Memory B cell (primary cell): ENCODE results near the gene TSHZ2.

Experiments
- ATAC-seq: fragments of 150-1000 bp; cut with Tn5 transposase; 2 replicates; pipeline ENCODE4 v1.10.0; 2021; ENCODE audit warnings: low read depth, mild to moderate bottlenecking, moderate library complexity
- DNase-seq, 2 donors: peaks; one replicate each; pipeline ENCODE4 v3.0.0; 2022; ENCODE audit warnings: low spot score in 2 of 2
- H3K27ac Mint-ChIP-seq: one replicate; pipeline ENCODE4 v1.8.0; 2022; ENCODE audit warnings: mild to moderate bottlenecking, moderate library complexity, mixed read lengths
- H3K27me3 Mint-ChIP-seq: one replicate; pipeline ENCODE4 v1.8.0; 2022; ENCODE audit warnings: mixed read lengths
- H3K36me3 Mint-ChIP-seq: one replicate; pipeline ENCODE4 v1.8.0; 2022; ENCODE audit warnings: mild to moderate bottlenecking, mixed read lengths
- H3K4me1 Mint-ChIP-seq: one replicate; pipeline ENCODE4 v1.8.0; 2022; ENCODE audit warnings: mixed read lengths
- H3K4me3 Mint-ChIP-seq: one replicate; pipeline ENCODE4 v1.8.0; 2022; ENCODE audit warnings: mild to moderate bottlenecking, moderate library complexity, mixed read lengths
- H3K9me3 Mint-ChIP-seq: one replicate; pipeline ENCODE4 v1.8.0; 2022; ENCODE audit warnings: mixed read lengths

TSHZ2 gene

GRCh38 chr20:53274365-53274764, 302.2 kb downstream of the TSHZ2 start:
- Mint-ChIP-seq H3K27ac (no peak overlapping the region), H3K4me1 (no peaks in the 10 kb centered on the region)

GRCh38 chr20:53274807-53275206, 302.6 kb downstream of the TSHZ2 start:
- no peak overlapping the region for H3K27ac Mint-ChIP-seq
- DNase-seq (no peak), ATAC-seq (no peak)
- no peaks in the 10 kb centered on the region for H3K36me3 Mint-ChIP-seq
- no peaks in the 10 kb centered on the region for H3K4me1 Mint-ChIP-seq
- H3K27me3 Mint-ChIP-seq = peaks cover 6% of the 10 kb centered on the region
- no peak overlapping the region for H3K4me3 Mint-ChIP-seq
- peaks cover 4% of the 10 kb centered on the region for H3K9me3 Mint-ChIP-seq

More at GRCh38 chr20:53274365-53274764, 302.2 kb downstream of the TSHZ2 start:
- Mint-ChIP-seq H3K27me3 (peaks cover 7% of the 10 kb centered on the region), H3K36me3 (no peaks in the 10 kb centered on the region), H3K4me3 (no peak overlapping the region), H3K9me3 (peaks cover under 1% of the 10 kb centered on the region)
- DNase-seq = no peak
- ATAC-seq = no peak

- H3K4me1 Mint-ChIP-seq = no peaks in the 10 kb centered on the region
- no peaks in the 10 kb centered on the region for H3K36me3 Mint-ChIP-seq
- ATAC-seq (no peak), DNase-seq (no peak)
- no peak overlapping the region for H3K27ac Mint-ChIP-seq
- H3K27me3 Mint-ChIP-seq = peaks cover 6% of the 10 kb centered on the region
- H3K4me3 Mint-ChIP-seq = no peak overlapping the region
- H3K9me3 Mint-ChIP-seq = peaks cover 4% of the 10 kb centered on the region
Measured at GRCh38 chr20:53276143-53276542, 304.0 kb downstream of the TSHZ2 start.

GRCh38 chr20:53278555-53278954, 306.4 kb downstream of the TSHZ2 start:
- Mint-ChIP-seq H3K27ac (no peak overlapping the region), H3K9me3 (peaks cover 4% of the 10 kb centered on the region), H3K36me3 (no peaks in the 10 kb centered on the region), H3K27me3 (peaks cover 2% of the 10 kb centered on the region), H3K4me3 (no peak overlapping the region), H3K4me1 (no peaks in the 10 kb centered on the region)
- no peak for ATAC-seq
- DNase-seq = no peak

GRCh38 chr20:53279735-53280134, 307.6 kb downstream of the TSHZ2 start:
- H3K27ac Mint-ChIP-seq = no peak overlapping the region
- no peak overlapping the region for H3K4me3 Mint-ChIP-seq
- peaks cover 4% of the 10 kb centered on the region for H3K9me3 Mint-ChIP-seq
- no peak for DNase-seq
- ATAC-seq = no peak
- H3K27me3 Mint-ChIP-seq = peaks cover 2% of the 10 kb centered on the region
- H3K36me3 Mint-ChIP-seq = no peaks in the 10 kb centered on the region
- H3K4me1 Mint-ChIP-seq = no peaks in the 10 kb centered on the region

GRCh38 chr20:53281557-53282117, 309.5 kb downstream of the TSHZ2 start:
- DNase-seq (no peak), ATAC-seq (no peak)
- Mint-ChIP-seq H3K4me3 (no peak overlapping the region), H3K9me3 (peaks cover 4% of the 10 kb centered on the region), H3K27ac (no peak overlapping the region), H3K4me1 (no peaks in the 10 kb centered on the region), H3K27me3 (peaks cover 2% of the 10 kb centered on the region), H3K36me3 (no peaks in the 10 kb centered on the region)

- DNase-seq (no peak), ATAC-seq (no peak)
- peaks cover 5% of the 10 kb centered on the region for H3K27me3 Mint-ChIP-seq
- peaks cover 3% of the 10 kb centered on the region for H3K4me1 Mint-ChIP-seq
- no peak overlapping the region for H3K27ac Mint-ChIP-seq
- H3K9me3 Mint-ChIP-seq = peaks cover 4% of the 10 kb centered on the region
- H3K36me3 Mint-ChIP-seq = no peaks in the 10 kb centered on the region
- no peak overlapping the region for H3K4me3 Mint-ChIP-seq
Measured at GRCh38 chr20:53282217-53282955, 310.2 kb downstream of the TSHZ2 start.

- Mint-ChIP-seq H3K27me3 (peaks cover 6% of the 10 kb centered on the region), H3K27ac (no peak overlapping the region), H3K4me3 (no peak overlapping the region), H3K9me3 (peaks cover 4% of the 10 kb centered on the region), H3K36me3 (no peaks in the 10 kb centered on the region), H3K4me1 (peaks cover 4% of the 10 kb centered on the region)
- ATAC-seq (no peak), DNase-seq (no peak)
Measured at GRCh38 chr20:53283011-53283410, 310.9 kb downstream of the TSHZ2 start.

- no peaks in the 10 kb centered on the region for H3K36me3 Mint-ChIP-seq
- DNase-seq (no peak), ATAC-seq (no peak)
- H3K4me3 Mint-ChIP-seq = no peak overlapping the region
- H3K4me1 Mint-ChIP-seq = peaks cover 4% of the 10 kb centered on the region
- no peak overlapping the region for H3K27ac Mint-ChIP-seq
- peaks cover 4% of the 10 kb centered on the region for H3K27me3 Mint-ChIP-seq
- H3K9me3 Mint-ChIP-seq = peaks cover 4% of the 10 kb centered on the region
Measured at GRCh38 chr20:53283597-53283996, 311.4 kb downstream of the TSHZ2 start.

- H3K27ac Mint-ChIP-seq = no peak overlapping the region
- no peak overlapping the region for H3K4me3 Mint-ChIP-seq
- H3K36me3 Mint-ChIP-seq = no peaks in the 10 kb centered on the region
- peaks cover 4% of the 10 kb centered on the region for H3K27me3 Mint-ChIP-seq
- H3K4me1 Mint-ChIP-seq = peaks cover 4% of the 10 kb centered on the region
- no peak for DNase-seq
- peaks cover 4% of the 10 kb centered on the region for H3K9me3 Mint-ChIP-seq
- no peak for ATAC-seq
Measured at GRCh38 chr20:53284256-53284655, 312.1 kb downstream of the TSHZ2 start.

- ATAC-seq (no peak), DNase-seq (no peak)
- Mint-ChIP-seq H3K27ac (no peak overlapping the region), H3K4me1 (peaks cover 4% of the 10 kb centered on the region), H3K36me3 (no peaks in the 10 kb centered on the region), H3K4me3 (no peak overlapping the region), H3K9me3 (no peaks in the 10 kb centered on the region), H3K27me3 (peaks cover 4% of the 10 kb centered on the region)
Measured at GRCh38 chr20:53284696-53285095, 312.5 kb downstream of the TSHZ2 start.

GRCh38 chr20:53287357-53288042, 315.3 kb downstream of the TSHZ2 start:
- DNase-seq = no peak
- H3K9me3 Mint-ChIP-seq = no peaks in the 10 kb centered on the region
- no peaks in the 10 kb centered on the region for H3K36me3 Mint-ChIP-seq
- H3K4me3 Mint-ChIP-seq = no peak overlapping the region
- peaks cover 4% of the 10 kb centered on the region for H3K27me3 Mint-ChIP-seq
- H3K4me1 Mint-ChIP-seq = peaks cover 4% of the 10 kb centered on the region
- H3K27ac Mint-ChIP-seq = no peak overlapping the region
- ATAC-seq = no peak

- ATAC-seq = no peak
- no peak overlapping the region for H3K4me3 Mint-ChIP-seq
- H3K27ac Mint-ChIP-seq = no peak overlapping the region
- peaks cover 12% of the 10 kb centered on the region for H3K27me3 Mint-ChIP-seq
- H3K4me1 Mint-ChIP-seq = peaks cover 4% of the 10 kb centered on the region
- no peaks in the 10 kb centered on the region for H3K9me3 Mint-ChIP-seq
- DNase-seq = no peak
- no peaks in the 10 kb centered on the region for H3K36me3 Mint-ChIP-seq
Measured at GRCh38 chr20:53291548-53291947, 319.4 kb downstream of the TSHZ2 start.

GRCh38 chr20:53292347-53292746, 320.2 kb downstream of the TSHZ2 start:
- Mint-ChIP-seq H3K4me1 (peaks cover 2% of the 10 kb centered on the region), H3K9me3 (no peaks in the 10 kb centered on the region), H3K27me3 (peaks cover 10% of the 10 kb centered on the region), H3K36me3 (no peaks in the 10 kb centered on the region), H3K27ac (no peak overlapping the region), H3K4me3 (no peak overlapping the region)
- no peak for ATAC-seq
- DNase-seq = no peak
